Neural cell (in vitro differentiated cells): Measurements from ENCODE around the gene CTSA. TPM values are rescaled to one million over a fixed set of nuclear protein-coding genes. Genes with fewer than 3 reads are reported as not detected.
A peak's percentile ranks its signal among the peaks of the same experiment; 100 is the strongest.

ENCODE experiments used
- H2AFZ ChIP-seq: fragments of 200-600, 300-800 bp; sonication (generic), shearing (Covaris generic); 2 replicates; pipeline ENCODE4 v1.6.0; 2014; ENCODE audit warnings: low read depth, mild to moderate bottlenecking, antibody characterized with exemption, low read length, moderate library complexity
- H3F3A ChIP-seq: fragments of 200-600 bp; shearing (Covaris generic); 2 replicates; pipeline ENCODE4 v1.6.1; 2016; ENCODE audit warnings: mild to moderate bottlenecking, moderate library complexity, mixed read lengths, antibody characterized with exemption, low read length; ENCODE audit not compliant: insufficient read depth, poor library complexity, severe bottlenecking
- H3K27ac ChIP-seq: fragments of 200-600, 300-800 bp; sonication (generic), shearing (Covaris generic); 2 replicates; pipeline ENCODE4 v1.5.1; 2014; ENCODE audit warnings: mild to moderate bottlenecking, low read length, moderate library complexity
- H3K27me3 ChIP-seq: fragments of 300-800, 200-600 bp; sonication (generic), shearing (Covaris generic); 2 replicates; pipeline ENCODE4 v1.6.0; 2014; ENCODE audit warnings: mild to moderate bottlenecking, low read depth, low read length, moderate library complexity; ENCODE audit not compliant: insufficient read depth
- H3K36me3 ChIP-seq: fragments of 300-800, 200-600 bp; sonication (generic), shearing (Covaris generic); 2 replicates; pipeline ENCODE4 v1.5.1; 2014; ENCODE audit warnings: mild to moderate bottlenecking, antibody characterized with exemption, low read length, moderate library complexity; ENCODE audit not compliant: insufficient read depth
- H3K4me2 ChIP-seq: fragments of 300-800, 200-600 bp; sonication (generic), shearing (Covaris generic); 2 replicates; pipeline ENCODE4 v1.6.0; 2014; ENCODE audit warnings: mild to moderate bottlenecking, low read length
- H3K4me3 ChIP-seq: fragments of 300-800, 200-600 bp; sonication (generic), shearing (Covaris generic); 2 replicates; pipeline ENCODE4 v1.5.1; 2014; ENCODE audit warnings: mild to moderate bottlenecking, low read length, moderate library complexity
- H3K79me2 ChIP-seq: fragments of 200-600 bp; shearing (Covaris generic); replicated peaks from 2 replicates; pipeline ENCODE4 v1.6.0; 2014; ENCODE audit warnings: mild to moderate bottlenecking, low read length, moderate library complexity; ENCODE audit not compliant: insufficient read depth
- H3K9ac ChIP-seq: fragments of 300-800, 200-600 bp; sonication (generic), shearing (Covaris generic); 2 replicates; pipeline ENCODE4 v1.6.1; 2016; ENCODE audit warnings: mild to moderate bottlenecking, low read length, mixed read lengths
- H3K9me2 ChIP-seq: fragments of 200-600 bp; shearing (Covaris generic); 2 replicates; pipeline ENCODE4 v1.6.1; 2016; ENCODE audit warnings: mild to moderate bottlenecking, low read length, mixed read lengths; ENCODE audit not compliant: insufficient read depth
- H3K9me3 ChIP-seq: fragments of 200-600, 300-800 bp; sonication (generic), shearing (Covaris generic); 2 replicates; pipeline ENCODE4 v1.6.1; 2016; ENCODE audit warnings: mild to moderate bottlenecking, mixed run types, low read length, moderate library complexity, mixed read lengths
- H4K20me1 ChIP-seq: fragments of 200-600 bp; shearing (Covaris generic); 2 replicates; pipeline ENCODE4 v1.6.1; 2016; ENCODE audit warnings: mild to moderate bottlenecking, mixed run types; ENCODE audit not compliant: insufficient read depth
- CTCF ChIP-seq: fragments of 450-650 bp; IDR thresholded peaks from 2 replicates; pipeline ENCODE4 v1.5.1; 2014; ENCODE audit warnings: antibody characterized with exemption, mild to moderate bottlenecking, moderate library complexity; ENCODE audit not compliant: poor library complexity, severe bottlenecking
- EP300 ChIP-seq: fragments of 450-650 bp; conservative IDR thresholded peaks from 2 replicates; pipeline ENCODE4 v1.6.1; 2014; ENCODE audit warnings: antibody characterized with exemption, mild to moderate bottlenecking, moderate library complexity; ENCODE audit not compliant: poor library complexity, severe bottlenecking
- EZH2 ChIP-seq: fragments of 200-600, 300-800 bp; shearing (Covaris generic), sonication (generic); IDR thresholded peaks from 2 replicates; pipeline ENCODE4 v1.6.1; 2014; ENCODE audit warnings: antibody characterized with exemption, low read length, borderline replicate concordance, mild to moderate bottlenecking; ENCODE audit not compliant: insufficient read depth, poor library complexity, severe bottlenecking
- MXI1 ChIP-seq: fragments of 450-650 bp; conservative IDR thresholded peaks from 2 replicates; pipeline ENCODE4 v1.6.1; 2014; ENCODE audit warnings: antibody characterized with exemption, mild to moderate bottlenecking; ENCODE audit not compliant: poor library complexity, severe bottlenecking
- POLR2AphosphoS5 ChIP-seq: IDR thresholded peaks from 2 replicates; pipeline ENCODE4 v1.6.1; 2012
- RAD21 ChIP-seq: fragments of 450-650 bp; conservative IDR thresholded peaks from 2 replicates; pipeline ENCODE4 v1.6.1; 2014; ENCODE audit warnings: antibody characterized with exemption, mild to moderate bottlenecking, moderate library complexity
- REST ChIP-seq: IDR thresholded peaks from 2 replicates; pipeline ENCODE4 v1.6.1; 2012; ENCODE audit warnings: borderline replicate concordance
- SMC3 ChIP-seq: fragments of 450-650 bp; conservative IDR thresholded peaks from 2 replicates; pipeline ENCODE4 v1.6.1; 2014; ENCODE audit warnings: antibody characterized with exemption, mild to moderate bottlenecking, moderate library complexity; ENCODE audit not compliant: poor library complexity
- TAF1 ChIP-seq: IDR thresholded peaks from 2 replicates; pipeline ENCODE4 v1.6.1; 2012; ENCODE audit warnings: low read depth
- polyA minus RNA-seq: library from RNA; depleted of rRNA, polyadenylated mRNA; stranded (reverse); fragments of >200 nt; gene quantifications from 2 replicates; pipeline ENCODE4 v1.2.3, GENCODE V29; 2014
- polyA plus RNA-seq: library from polyadenylated mRNA; depleted of rRNA; stranded (reverse); fragments of >200 nt; gene quantifications from 2 replicates; pipeline ENCODE4 v1.2.3, GENCODE V29; 2014

The CTSA gene
- polyA plus RNA-seq, result 25.7 and 49.7 TPM in 2 replicates
- 24.1 and 25.1 TPM in 2 replicates for polyA minus RNA-seq

GRCh38 chr20:45890985-45891983, at the start of gene CTSA, which contains the start of gene NEURL2:
TSS of gene CTSA (plus strand) at chr20:45891335. CDS start at chr20:45891569, 234 bp downstream.
TSS of gene NEURL2 (minus strand) at chr20:45891208. CDS start at chr20:45890991, 217 bp downstream.
- H3K4me2 ChIP-seq, result peak within 1 kb of the TSS; percentile 91
- peak; percentile 59 for TF ChIP-seq TAF1
- no peak for TF ChIP-seq EZH2
- TF ChIP-seq REST, result peak; percentile 75
- TF ChIP-seq EP300, result peak; percentile 70
- peak; percentile 88 for TF ChIP-seq MXI1
- TF ChIP-seq SMC3, result peak; percentile 58
- TF ChIP-seq POLR2AphosphoS5, result peak; percentile 81
- peak; percentile 48 for TF ChIP-seq RAD21
- TF ChIP-seq CTCF, result no peak
- no peaks in the 10 kb centered on the region for H3K36me3 ChIP-seq
- peak within 1 kb of the TSS; percentile 83 for H2AFZ ChIP-seq
- no peaks in the 10 kb centered on the region for H3K79me2 ChIP-seq
- no peaks in the 10 kb centered on the region for H4K20me1 ChIP-seq
- H3K27ac ChIP-seq, result peak within 1 kb of the TSS; percentile 67
- H3K27me3 ChIP-seq, result no peaks in the 10 kb centered on the region
- H3K9me2 ChIP-seq, result no peaks in the 10 kb centered on the region
- peak within 1 kb of the TSS; percentile 98 for H3K4me3 ChIP-seq
- no peaks in the 10 kb centered on the region for H3F3A ChIP-seq
- no peaks in the 10 kb centered on the region for H3K9me3 ChIP-seq
- H3K9ac ChIP-seq, result peak within 1 kb of the TSS; percentile 88

GRCh38 chr20:45841407-45842129, 49.6 kb upstream of the CTSA start:
- Histone ChIP-seq H3K27ac (no peak overlapping the region), H3K79me2 (no peaks in the 10 kb centered on the region), H3K4me3 (no peak overlapping the region), H2AFZ (no peak overlapping the region), H3K36me3 (no peaks in the 10 kb centered on the region), H4K20me1 (no peaks in the 10 kb centered on the region), H3K4me2 (no peak overlapping the region), H3K27me3 (no peaks in the 10 kb centered on the region), H3K9me2 (no peaks in the 10 kb centered on the region), H3K9me3 (no peaks in the 10 kb centered on the region), H3F3A (no peaks in the 10 kb centered on the region), H3K9ac (no peak overlapping the region)
- TF ChIP-seq RAD21 (no peak), MXI1 (no peak), EP300 (no peak), POLR2AphosphoS5 (no peak), REST (no peak)
